Measurements from ENCODE around the gene UBL7.

UBL7 gene

GRCh38 chr15:74427607-74428441, 33.1 kb downstream of the UBL7 start:
- no peak overlapping the region for H3K27ac ChIP-seq
- DNase-seq (ENCODE audit: low spot score), result no peak
- H3K4me3 ChIP-seq, result no peak overlapping the region
- TF ChIP-seq CTCF (IDR thresholded peaks at IDR 0.05), result no peak

GRCh38 chr15:74426404-74427281, 34.3 kb downstream of the UBL7 start:
- Histone ChIP-seq H3K4me3 (no peak overlapping the region), H3K27ac (no peak overlapping the region)
- DNase-seq (ENCODE audit: low spot score), result no peak
- TF ChIP-seq CTCF (IDR thresholded peaks at IDR 0.05), result no peak

GRCh38 chr15:74425630-74426029, 35.3 kb downstream of the UBL7 start:
- no peak for TF ChIP-seq CTCF (IDR thresholded peaks at IDR 0.05)
- Histone ChIP-seq H3K4me3 (no peak overlapping the region), H3K27ac (no peak overlapping the region)
- DNase-seq (ENCODE audit: low spot score), result no peak

- Histone ChIP-seq H3K4me3 (no peak overlapping the region), H3K27ac (no peak overlapping the region)
- TF ChIP-seq CTCF (IDR thresholded peaks at IDR 0.05), result no peak
- DNase-seq (ENCODE audit: low spot score), result no peak
Measured at GRCh38 chr15:74424901-74425528, 35.9 kb downstream of the UBL7 start.

GRCh38 chr15:74423431-74424257, 37.3 kb downstream of the UBL7 start:
- peak overlapping the region in 1 of 2 donors; percentile 69 for H3K27ac ChIP-seq
- no peak for DNase-seq (ENCODE audit: low spot score)
- H3K4me3 ChIP-seq, result no peak overlapping the region
- TF ChIP-seq CTCF (IDR thresholded peaks at IDR 0.05), result no peak

GRCh38 chr15:74422652-74423430, 38.1 kb downstream of the UBL7 start:
- peak overlapping the region in 1 of 2 donors; percentile 69 for H3K27ac ChIP-seq

More at GRCh38 chr15:74422652-74423430, 38.1 kb downstream of the UBL7 start:
- no peak for TF ChIP-seq CTCF (IDR thresholded peaks at IDR 0.05)
- no peak overlapping the region for H3K4me3 ChIP-seq
- no peak for DNase-seq (ENCODE audit: low spot score)
